Endothelial cell (in vitro differentiated cells): ENCODE measurements around the gene RABEP1. TPM values are rescaled to one million over a fixed set of nuclear protein-coding genes. Genes with fewer than 3 reads are reported as not detected.
A peak's percentile ranks its signal among the peaks of the same experiment; 100 is the strongest.
"Not testable (repeated sequence)": the region's sequence is repeated elsewhere in the genome, so short reads cannot be mapped to it uniquely, and the experiment has no call there.

ENCODE experiments used
- DNase-seq: peaks from one replicate; pipeline ENCODE4 v3.0.0; 2021; ENCODE audit warnings: low spot score
- H3K27ac Mint-ChIP-seq: one replicate; pipeline ENCODE4 v1.8.0; 2021; ENCODE audit warnings: mixed read lengths, inconsistent platforms; ENCODE audit not compliant: unreplicated experiment
- H3K27me3 Mint-ChIP-seq: one replicate; pipeline ENCODE4 v1.8.0; 2021; ENCODE audit warnings: mild to moderate bottlenecking, moderate library complexity, mixed read lengths, inconsistent platforms; ENCODE audit not compliant: unreplicated experiment
- H3K36me3 Mint-ChIP-seq: one replicate; pipeline ENCODE4 v1.8.0; 2021; ENCODE audit warnings: mild to moderate bottlenecking, low read depth, mixed read lengths, inconsistent platforms; ENCODE audit not compliant: unreplicated experiment
- H3K4me1 Mint-ChIP-seq: one replicate; pipeline ENCODE4 v1.8.0; 2021; ENCODE audit warnings: mild to moderate bottlenecking, mixed read lengths, inconsistent platforms; ENCODE audit not compliant: unreplicated experiment
- H3K4me3 Mint-ChIP-seq: one replicate; pipeline ENCODE4 v1.8.0; 2021; ENCODE audit warnings: mild to moderate bottlenecking, mixed read lengths, inconsistent platforms; ENCODE audit not compliant: unreplicated experiment
- H3K9me3 Mint-ChIP-seq: one replicate; pipeline ENCODE4 v1.8.0; 2021; ENCODE audit warnings: mixed read lengths, inconsistent platforms; ENCODE audit not compliant: unreplicated experiment
- total RNA-seq: library from RNA; stranded (reverse); fragmentation: NEBNext Ultra II Directional; extraction: Animal tissue kit (Norgen Biotek cat#: 25700); gene quantifications from one replicate; pipeline ENCODE4 v1.2.1, GENCODE V29; 2021; ENCODE audit not compliant: unreplicated experiment
- TF ChIP-seq, protein P1 (sequence below): fragments of 200-600 bp; sonication (generic); IDR thresholded peaks from one replicate; pipeline ENCODE4 v1.5.0; 2021; ENCODE audit warnings: antibody characterized with exemption; ENCODE audit not compliant: unreplicated experiment

Gene RABEP1
- total RNA-seq, 1 donor from 2014 or later, result 64.8 TPM

DNA sequence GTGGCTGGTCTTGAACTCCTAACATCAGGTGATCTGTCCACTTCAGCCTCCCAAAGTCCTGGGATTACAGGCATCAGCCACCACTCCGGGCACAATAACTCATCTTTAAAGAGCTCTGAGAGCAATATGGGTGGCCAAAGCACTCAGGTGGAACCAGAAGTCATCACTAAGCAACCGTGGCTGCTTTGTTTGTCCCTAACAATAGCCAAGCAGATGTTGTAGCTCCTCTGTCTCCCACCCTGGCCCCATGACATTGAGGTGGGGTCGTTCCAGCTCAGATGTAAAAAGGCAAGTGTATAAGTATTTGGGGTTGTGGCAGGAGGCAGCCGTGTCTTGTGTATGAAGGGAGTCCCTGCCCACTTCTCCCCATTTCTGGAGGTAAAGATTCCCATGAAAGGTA is 43.8 kb upstream of the RABEP1 start:
- H3K27ac Mint-ChIP-seq, result no peak overlapping the region
- no peak overlapping the region for H3K4me3 Mint-ChIP-seq

DNA sequence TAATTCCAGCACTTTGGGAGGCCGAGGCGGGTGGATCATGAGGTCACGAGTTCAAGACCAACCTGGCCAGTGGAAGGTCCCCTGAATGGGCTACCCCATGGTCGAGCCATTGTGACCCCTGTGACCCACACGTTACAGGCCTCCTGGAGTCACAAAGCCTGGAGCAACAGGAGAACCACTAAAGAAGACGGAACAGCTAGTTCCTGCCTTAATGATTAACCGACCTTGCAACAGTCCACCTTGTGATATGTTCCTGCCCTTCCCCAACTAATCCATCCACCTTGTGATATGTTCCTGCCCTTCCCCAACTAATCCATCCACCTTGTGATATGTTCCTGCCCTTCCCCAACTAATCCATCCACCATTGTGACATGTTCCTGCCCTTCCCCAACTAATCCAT is 42.3 kb upstream of the RABEP1 start:
- peaks cover 18% of the 10 kb centered on the region for H3K4me1 Mint-ChIP-seq
- DNase-seq, H3K4me3 Mint-ChIP-seq, H3K27ac Mint-ChIP-seq, H3K36me3 Mint-ChIP-seq, H3K27me3 Mint-ChIP-seq, H3K9me3 Mint-ChIP-seq: not testable (repeated sequence)

More for the DNA sequence above, 43.8 kb upstream of the RABEP1 start:
- H3K27me3 Mint-ChIP-seq, result no peaks in the 10 kb centered on the region
- peaks cover 6% of the 10 kb centered on the region for H3K36me3 Mint-ChIP-seq
- H3K4me1 Mint-ChIP-seq, result peaks cover 12% of the 10 kb centered on the region
- no peak for DNase-seq
- TF ChIP-seq, protein P1, sequence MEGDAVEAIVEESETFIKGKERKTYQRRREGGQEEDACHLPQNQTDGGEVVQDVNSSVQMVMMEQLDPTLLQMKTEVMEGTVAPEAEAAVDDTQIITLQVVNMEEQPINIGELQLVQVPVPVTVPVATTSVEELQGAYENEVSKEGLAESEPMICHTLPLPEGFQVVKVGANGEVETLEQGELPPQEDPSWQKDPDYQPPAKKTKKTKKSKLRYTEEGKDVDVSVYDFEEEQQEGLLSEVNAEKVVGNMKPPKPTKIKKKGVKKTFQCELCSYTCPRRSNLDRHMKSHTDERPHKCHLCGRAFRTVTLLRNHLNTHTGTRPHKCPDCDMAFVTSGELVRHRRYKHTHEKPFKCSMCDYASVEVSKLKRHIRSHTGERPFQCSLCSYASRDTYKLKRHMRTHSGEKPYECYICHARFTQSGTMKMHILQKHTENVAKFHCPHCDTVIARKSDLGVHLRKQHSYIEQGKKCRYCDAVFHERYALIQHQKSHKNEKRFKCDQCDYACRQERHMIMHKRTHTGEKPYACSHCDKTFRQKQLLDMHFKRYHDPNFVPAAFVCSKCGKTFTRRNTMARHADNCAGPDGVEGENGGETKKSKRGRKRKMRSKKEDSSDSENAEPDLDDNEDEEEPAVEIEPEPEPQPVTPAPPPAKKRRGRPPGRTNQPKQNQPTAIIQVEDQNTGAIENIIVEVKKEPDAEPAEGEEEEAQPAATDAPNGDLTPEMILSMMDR, result no peak
- no peaks in the 10 kb centered on the region for H3K9me3 Mint-ChIP-seq

DNA sequence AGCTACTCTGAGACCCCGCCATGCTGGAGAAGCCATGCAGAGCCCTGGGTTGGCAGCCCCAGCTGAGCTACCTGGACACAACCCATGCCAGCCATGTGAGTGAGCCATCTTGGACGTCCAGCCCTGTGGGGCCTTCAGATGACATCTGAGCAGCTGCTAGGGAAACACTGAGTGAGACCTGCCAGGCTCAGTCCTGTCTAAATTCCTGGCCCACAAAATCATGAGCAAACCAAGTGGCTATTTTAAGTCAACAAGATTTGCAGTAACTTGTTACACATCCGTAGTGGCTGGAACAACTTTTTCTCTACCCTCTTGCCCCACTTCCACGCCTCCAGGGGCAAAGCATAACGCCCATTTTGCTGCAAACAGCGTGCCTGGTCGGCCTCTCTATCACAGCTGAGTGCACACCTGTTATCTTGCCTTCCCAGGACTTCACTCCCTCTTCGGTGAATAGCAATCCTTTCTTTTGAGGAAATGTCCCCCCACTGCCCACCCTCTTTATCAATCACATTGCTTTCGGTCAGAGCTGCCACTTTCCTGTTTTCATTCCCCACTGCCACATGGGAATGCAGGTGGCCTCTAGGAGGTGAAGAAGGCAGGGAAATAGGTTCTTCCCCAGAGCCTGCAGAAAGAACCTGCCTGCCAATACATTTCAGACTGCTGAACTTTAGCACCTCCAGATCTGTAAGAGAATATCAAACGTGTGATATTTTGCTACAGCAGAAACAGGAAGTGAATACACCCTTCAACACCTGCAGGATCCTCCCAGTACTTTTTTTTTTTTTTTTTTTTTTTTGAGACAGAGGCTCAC is 40.0 kb upstream of the RABEP1 start:
- Mint-ChIP-seq H3K27ac (peak overlapping the region; percentile 95), H3K36me3 (no peaks in the 10 kb centered on the region), H3K4me3 (peak overlapping the region; percentile 49), H3K9me3 (no peaks in the 10 kb centered on the region), H3K4me1 (peaks cover 25% of the 10 kb centered on the region), H3K27me3 (peaks cover 5% of the 10 kb centered on the region)
- no peak for DNase-seq
- TF ChIP-seq, protein P1, result no peak

DNA sequence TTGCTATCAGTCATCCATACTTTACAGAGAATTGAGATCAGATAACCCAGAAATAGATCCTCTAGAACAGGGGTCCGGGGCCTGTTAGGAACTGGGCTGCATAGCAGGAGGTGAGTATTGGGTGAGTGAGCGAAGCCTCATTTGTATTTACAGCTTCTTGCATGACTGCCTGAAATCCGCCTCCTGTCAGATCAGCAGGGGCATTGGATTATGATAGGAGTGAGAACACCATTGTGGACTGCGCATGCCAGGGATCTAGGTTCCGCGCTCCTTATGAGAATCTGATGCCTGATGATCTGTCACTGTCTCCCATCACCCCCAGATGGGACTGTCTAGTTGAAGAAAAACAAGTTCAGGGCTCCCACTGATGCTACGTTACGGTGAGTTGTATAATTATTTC is 34.5 kb upstream of the RABEP1 start:
- no peak for DNase-seq
- H3K4me1 Mint-ChIP-seq, result peaks cover 31% of the 10 kb centered on the region
- H3K4me3 Mint-ChIP-seq, result no peak overlapping the region
- H3K27ac Mint-ChIP-seq, result peak overlapping the region; percentile 98
- TF ChIP-seq, protein P1, result no peak
- peaks cover 5% of the 10 kb centered on the region for H3K27me3 Mint-ChIP-seq
- H3K9me3 Mint-ChIP-seq, result no peaks in the 10 kb centered on the region
- H3K36me3 Mint-ChIP-seq, result no peaks in the 10 kb centered on the region

DNA sequence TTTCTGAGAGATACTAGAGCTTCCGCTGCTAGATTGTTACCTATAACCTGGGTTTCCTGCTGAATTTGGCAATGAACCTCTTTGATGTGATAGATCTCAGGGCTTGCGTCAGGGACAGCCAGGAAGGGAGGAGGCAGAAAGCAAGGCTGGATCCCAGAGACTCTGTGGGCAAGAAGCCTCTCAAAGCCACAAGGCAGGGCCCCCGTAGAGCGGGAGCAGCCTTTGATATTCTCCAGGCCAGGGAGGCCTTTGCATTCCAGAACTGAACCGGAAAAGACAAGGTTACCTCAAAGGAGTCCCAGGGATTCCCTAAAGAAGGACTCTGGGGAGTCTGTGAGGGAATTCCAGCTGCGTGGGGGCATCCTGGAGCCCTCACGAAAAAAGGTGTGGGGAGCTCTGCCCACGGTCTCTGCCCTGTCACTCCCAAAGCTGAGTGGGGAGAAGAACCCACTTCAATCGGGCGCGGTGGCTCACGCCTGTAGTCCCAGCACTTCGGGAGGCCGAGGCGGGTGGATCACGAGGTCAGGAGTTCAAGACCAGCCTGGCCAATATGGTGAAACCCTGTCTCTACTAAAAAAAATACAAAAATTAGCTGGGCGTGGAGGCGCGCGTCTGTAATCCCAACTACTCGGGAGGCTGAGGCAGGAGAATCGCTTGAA is 33.1 kb upstream of the RABEP1 start:
- H3K9me3 Mint-ChIP-seq, result no peaks in the 10 kb centered on the region
- no peak overlapping the region for H3K4me3 Mint-ChIP-seq
- H3K4me1 Mint-ChIP-seq, result peaks cover 22% of the 10 kb centered on the region
- no peak for DNase-seq
- no peaks in the 10 kb centered on the region for H3K36me3 Mint-ChIP-seq
- peaks cover 4% of the 10 kb centered on the region for H3K27me3 Mint-ChIP-seq
- TF ChIP-seq, protein P1, result no peak
- H3K27ac Mint-ChIP-seq, result peak overlapping the region; percentile 42
